ENCODE measurements around the gene TET3.
"Not testable (repeated sequence)": the region's sequence is repeated elsewhere in the genome, so short reads cannot be mapped to it uniquely, and the experiment has no call there.

- not testable (repeated sequence) for TF ChIP-seq CTCF (IDR thresholded peaks at IDR 0.05; ENCODE audit: poor library complexity); EZH2 (IDR thresholded peaks at IDR 0.05; ENCODE audit: borderline replicate concordance)
Observed at GRCh38 chr2:73940066-73940465, 44.6 kb upstream of the TET3 start.
